HG03439 (cell line): ENCODE measurements around the gene PCSK7.

Experiments used
- ATAC-seq: cut with Tn5 transposase; IDR thresholded peaks from one replicate; pipeline ENCODE4 v1.9.1; 2021; ENCODE audit warnings: mild to moderate bottlenecking, moderate library complexity; ENCODE audit not compliant: unreplicated experiment

The PCSK7 gene

DNA sequence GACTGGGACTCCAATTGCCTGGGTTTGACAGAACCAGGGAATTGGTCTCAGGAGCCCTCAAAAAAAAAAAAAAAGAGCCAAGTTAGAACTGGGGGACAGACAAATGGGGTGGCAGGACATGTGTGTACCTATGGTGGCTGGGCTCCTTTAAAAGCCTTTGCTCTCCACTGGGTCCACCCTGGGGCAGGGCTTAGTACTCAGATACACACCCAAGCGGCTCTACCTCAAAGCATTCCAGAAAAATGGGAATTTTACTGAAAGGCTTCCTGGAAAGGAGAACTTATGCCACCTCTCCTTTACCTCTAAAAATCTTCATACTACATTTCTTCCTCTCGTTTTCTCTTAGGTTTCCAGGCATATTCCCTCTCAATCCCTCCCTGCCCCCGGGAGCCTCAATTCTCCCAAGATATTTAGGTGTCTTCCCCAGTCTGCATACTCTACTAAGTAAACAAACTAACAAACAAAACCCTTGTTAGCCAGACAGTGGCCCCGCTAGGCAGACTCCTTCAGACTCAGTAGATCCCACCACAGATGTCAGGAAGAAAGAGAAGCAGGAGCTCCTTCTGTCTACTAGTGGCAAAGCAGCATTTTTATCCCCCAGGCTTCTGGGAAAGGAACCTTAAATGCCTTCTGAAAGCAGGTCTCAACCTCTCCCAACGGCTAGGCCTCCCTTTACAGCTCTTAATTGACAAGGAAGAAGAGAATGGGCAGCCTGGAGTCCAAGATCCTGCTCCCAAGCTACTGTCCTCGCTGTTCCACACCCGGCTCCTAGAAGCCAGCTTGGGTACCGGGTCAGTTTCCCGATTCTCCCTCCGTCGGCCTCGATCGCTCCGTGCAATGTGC is 653 bp downstream of the PCSK7 start:
- no peak for ATAC-seq

DNA sequence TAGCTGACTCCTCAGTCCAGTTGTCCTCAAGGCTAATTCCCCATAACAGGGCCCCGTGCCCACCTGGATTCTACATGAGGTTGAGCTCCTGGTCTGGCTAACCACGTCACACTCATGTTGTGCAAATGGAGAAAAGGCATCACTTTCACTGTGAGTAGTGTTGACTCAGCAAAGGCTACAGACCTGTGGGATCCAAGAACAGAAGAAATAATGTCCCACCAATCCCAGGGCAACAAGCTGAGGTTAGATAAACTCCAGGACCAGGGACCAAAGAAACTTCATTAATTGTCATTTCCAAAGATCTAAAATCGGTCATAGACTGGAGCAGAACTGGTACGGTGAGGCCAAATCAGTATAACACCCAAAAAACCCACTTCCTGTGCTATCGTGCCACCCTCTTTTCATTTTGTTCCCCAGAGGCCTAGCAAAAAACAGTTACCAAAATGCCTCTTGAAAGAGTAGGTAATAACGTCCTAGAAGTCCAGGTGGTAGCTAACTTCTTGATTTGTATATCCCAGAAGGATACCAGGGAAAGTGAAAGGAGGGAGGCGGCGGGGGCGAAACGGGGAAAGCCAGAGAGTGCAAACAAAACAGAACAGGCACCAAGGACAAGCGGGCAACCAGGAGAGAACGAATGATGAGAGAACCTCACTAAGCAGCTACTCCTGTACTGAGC is 1.4 kb downstream of the PCSK7 start:
- ATAC-seq, result no peak

- ATAC-seq, result no peak
Measured at GRCh38 chr11:117229931-117230285, 2.0 kb downstream of the PCSK7 start.

DNA sequence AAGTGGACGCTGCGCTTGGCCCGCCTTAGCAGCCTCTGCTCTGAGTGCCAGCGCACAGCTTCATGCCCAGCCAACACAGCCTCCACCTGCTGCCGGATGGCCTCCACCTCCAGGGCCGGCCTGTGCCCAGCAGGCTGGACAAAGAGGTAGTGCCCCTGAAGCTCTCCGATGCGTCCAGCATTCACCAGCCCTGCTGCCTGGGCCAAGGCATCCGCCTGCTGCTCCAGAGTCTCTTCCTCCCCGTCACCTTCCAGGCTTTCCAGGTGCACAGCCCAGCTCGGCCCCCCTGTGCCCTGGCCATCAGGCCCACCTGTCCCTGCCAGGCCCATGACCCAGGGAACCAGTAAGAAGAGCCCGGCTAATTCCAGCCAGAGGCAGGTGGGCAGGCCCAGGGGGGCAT is 2.5 kb downstream of the PCSK7 start:
- no peak for ATAC-seq

GRCh38 chr11:117228091-117228490 is 3.8 kb downstream of the PCSK7 start:
- ATAC-seq, result no peak

DNA sequence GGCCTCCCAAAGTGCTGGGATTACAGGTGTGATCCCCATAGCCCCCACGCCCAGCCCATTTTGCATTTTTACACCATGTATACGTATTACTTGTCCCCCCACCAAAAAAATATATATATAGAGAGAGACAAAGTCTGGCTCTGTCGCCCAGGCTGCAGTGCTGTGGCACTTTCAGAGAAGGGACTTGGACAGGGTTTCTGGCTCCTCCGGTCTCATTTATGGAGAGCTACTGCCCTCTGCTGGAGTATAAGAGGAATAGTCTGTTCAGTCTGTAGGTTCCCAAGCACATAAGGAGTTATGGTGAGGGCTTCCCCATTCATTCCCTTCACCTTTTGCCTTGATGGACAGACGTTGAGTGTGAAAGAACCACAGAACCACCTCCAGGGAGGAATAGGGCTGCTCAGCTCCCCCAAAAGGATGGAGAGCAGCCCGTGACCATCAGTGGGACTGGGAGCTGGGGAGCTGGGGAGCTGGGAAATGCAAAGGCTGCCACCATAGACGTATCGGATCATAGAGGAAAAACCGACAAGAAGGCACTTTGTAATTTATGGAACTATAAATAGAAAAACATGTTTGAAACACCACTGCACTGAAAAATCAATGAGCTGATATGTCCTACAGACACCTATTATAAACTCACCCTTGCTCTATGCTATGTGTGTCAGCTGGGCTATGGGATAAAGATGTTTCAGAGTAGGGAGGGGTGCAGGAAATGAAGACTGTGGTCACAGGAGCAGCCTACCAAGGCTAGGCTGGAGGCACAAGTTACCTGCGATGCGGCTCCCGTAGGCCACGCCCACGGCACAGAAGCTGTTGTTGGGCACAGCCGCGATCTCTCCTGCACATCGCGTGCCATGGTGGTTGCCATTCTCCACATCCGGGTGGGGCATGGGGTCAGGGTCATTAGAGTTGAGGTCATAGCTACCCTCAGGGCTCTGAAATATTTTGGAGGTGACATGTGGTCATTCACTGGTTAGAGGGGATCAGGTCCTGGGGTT is 5.2 kb downstream of the PCSK7 start:
- no peak for ATAC-seq

GRCh38 chr11:117225553-117226170 is 6.2 kb downstream of the PCSK7 start:
- no peak for ATAC-seq

- no peak for ATAC-seq
Measured at GRCh38 chr11:117223741-117224689, 7.9 kb downstream of the PCSK7 start.

GRCh38 chr11:117222991-117223740 is 8.7 kb downstream of the PCSK7 start:
- no peak for ATAC-seq

DNA sequence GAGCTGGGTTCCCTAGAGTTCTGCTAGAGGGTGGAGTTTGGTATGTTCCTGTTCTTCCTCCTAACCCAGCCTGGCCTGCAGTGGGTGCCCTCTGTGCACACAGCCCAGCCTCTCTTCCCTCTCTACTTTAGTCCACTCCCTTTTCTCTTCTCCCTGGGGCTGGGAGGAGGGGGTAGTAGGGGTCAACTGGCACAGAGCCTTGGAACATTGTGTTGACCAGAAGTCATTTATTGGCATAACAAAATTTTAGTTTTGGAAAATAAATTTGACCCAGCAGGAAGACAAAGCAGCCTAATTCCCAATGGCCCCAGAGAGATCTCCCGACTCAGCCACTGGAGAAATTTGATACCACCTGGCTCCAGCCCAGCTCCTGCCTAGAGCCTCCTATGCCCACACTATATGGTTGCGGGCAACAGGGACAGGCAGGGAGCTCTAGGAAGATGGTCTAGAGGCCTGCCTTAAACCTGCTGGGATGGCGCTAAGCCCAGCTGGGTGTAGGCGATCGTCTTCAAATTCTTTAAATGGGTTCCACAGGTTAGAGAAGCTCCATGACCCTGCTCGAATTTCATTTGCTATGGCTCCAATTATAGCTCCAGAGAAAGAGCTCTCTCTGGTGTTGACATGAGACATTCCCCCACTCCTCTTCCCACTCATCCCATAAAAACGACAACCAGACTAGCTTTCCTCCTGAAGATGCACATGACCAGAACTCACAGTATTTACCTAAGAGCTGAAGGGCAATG is 9.9 kb downstream of the PCSK7 start:
- no peak for ATAC-seq

DNA sequence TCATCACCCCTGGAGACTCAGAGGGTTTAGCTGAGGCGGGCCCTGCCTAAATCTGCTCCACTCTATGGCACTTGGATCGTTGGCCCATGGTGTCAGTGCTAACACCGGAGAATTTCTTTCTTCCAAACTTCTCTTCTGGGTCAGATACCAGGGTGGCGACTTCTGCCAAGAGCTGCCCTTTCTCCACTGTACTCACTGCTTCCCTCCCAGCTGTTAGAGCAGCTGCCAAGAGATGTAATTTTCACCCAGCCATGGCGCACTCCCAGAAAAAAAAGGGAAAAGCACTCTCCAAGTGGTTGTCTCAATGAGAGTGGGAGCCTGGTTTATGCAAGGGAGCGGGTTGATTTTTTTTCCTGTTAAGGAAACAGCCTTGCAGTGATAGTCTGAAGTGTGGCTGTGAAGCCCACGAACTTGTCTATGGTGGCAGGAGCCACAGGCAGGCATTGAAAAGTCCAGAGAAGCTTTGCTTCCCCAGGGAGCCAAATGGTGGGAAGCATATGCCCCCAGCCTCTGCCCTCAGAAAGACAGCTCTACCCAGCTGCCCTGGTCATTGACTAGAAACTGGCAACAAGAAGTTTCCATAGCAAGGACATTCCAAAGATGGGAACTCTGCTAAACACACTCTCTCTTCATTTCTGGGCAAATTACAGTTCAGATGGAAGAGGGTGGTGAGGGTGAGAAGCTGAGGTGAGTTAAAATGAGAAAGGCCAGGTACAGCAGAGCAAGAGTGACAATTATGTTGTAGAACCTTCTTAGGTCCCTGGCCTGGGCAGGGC is 10.7 kb downstream of the PCSK7 start:
- ATAC-seq, result no peak

DNA sequence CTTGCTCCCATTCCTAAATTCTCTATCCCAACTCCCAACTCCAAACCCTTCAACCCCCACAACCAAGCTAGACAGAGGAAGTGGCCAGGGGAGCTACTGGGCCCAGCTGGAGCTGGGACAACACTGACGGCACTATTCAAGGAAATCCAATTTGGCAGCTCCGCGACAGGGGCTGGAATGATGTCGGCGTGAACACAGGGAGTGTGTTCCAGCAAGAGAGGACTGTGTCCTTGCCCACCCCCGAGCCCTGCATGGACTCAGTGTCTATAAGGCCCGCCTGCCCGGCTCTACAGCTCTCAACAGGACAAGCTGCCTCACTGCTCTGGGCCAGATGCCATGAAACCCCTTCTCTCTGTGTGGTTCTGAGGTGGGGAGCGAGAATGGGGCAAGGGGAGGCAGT is 11.3 kb downstream of the PCSK7 start:
- ATAC-seq, result no peak

- no peak for ATAC-seq
Measured at GRCh38 chr11:117219995-117220394, 11.9 kb downstream of the PCSK7 start.

- ATAC-seq, result no peak
Measured at GRCh38 chr11:117219455-117219854, 12.4 kb downstream of the PCSK7 start.

GRCh38 chr11:117219001-117219400 is 12.9 kb downstream of the PCSK7 start:
- no peak for ATAC-seq

DNA sequence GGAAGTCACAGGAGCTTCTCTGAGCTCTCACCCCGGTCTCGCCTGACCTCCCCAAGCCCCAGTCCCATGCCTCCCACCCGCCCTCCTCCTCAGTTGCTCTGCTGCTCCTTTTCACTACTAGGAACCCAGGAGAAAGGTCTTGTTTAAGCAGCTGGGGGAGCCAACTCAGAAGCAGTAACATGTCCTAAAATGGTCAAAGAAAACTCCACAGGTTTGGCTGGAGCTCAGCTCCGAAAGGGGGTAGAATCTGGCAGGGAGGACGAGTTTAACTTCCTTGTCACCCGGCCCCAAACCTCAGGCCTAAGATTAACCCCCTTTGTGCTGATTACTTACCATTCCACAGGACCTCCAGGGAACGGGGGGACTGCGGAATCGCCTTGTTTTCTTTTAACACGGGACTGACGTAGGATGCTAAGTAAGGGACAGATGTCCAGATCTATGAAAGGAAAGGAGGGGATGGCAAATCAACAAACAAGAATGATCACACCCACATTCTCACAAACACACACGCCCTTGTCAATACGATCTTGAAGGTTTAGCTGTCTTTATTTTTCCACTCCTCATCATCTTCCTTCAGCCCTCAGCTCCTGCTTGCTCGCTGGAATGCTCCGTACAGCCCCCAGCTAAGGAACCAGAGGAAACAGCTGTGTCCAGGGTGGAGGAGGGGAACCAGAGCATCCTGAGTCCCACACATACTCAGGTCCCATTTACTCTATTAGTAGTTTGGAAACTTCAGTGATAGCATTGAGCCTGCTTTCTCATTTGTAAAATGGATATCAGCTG is 13.5 kb downstream of the PCSK7 start:
- no peak for ATAC-seq
